DOHH2 (cell line): ENCODE data around the gene BPI.

Experiments
- H3F3A ChIP-seq: fragments of 200-600 bp; sonication (generic), shearing (Covaris generic); 2 replicates; pipeline ENCODE4 v1.6.0; 2016; ENCODE audit warnings: antibody characterized with exemption, mild to moderate bottlenecking; ENCODE audit not compliant: control insufficient read depth, insufficient read depth
- H3K27ac ChIP-seq: fragments of 200-600 bp; sonication (generic); 2 replicates; pipeline ENCODE4 v1.5.1; 2014; ENCODE audit warnings: low read depth, mild to moderate bottlenecking, low read length, moderate library complexity
- H3K27me3 ChIP-seq: fragments of 200-600 bp; sonication (generic); 2 replicates; pipeline ENCODE4 v1.6.1; 2014; ENCODE audit warnings: mild to moderate bottlenecking, low read length, mixed read lengths; ENCODE audit not compliant: control insufficient read depth
- H3K36me3 ChIP-seq: fragments of 200-600 bp; sonication (generic); 2 replicates; pipeline ENCODE4 v1.6.1; 2014; ENCODE audit warnings: mild to moderate bottlenecking, low read length, moderate library complexity, mixed read lengths; ENCODE audit not compliant: control insufficient read depth
- H3K4me1 ChIP-seq: fragments of 200-600 bp; sonication (generic); 2 replicates; pipeline ENCODE4 v1.6.1; 2014; ENCODE audit warnings: mild to moderate bottlenecking, low read length, mixed read lengths; ENCODE audit not compliant: control insufficient read depth
- H3K4me2 ChIP-seq: fragments of 200-600 bp; sonication (generic); 2 replicates; pipeline ENCODE4 v1.6.0; 2014; ENCODE audit warnings: mild to moderate bottlenecking, low read length, moderate library complexity
- H3K4me3 ChIP-seq: fragments of 200-600 bp; sonication (generic); 2 replicates; pipeline ENCODE4 v1.5.1; 2014; ENCODE audit warnings: mild to moderate bottlenecking, low read length, mixed read lengths
- H3K79me2 ChIP-seq: fragments of 200-600 bp; sonication (generic); 2 replicates; pipeline ENCODE4 v1.6.1; 2014; ENCODE audit warnings: mild to moderate bottlenecking, low read length, mixed read lengths; ENCODE audit not compliant: control insufficient read depth
- H3K9me2 ChIP-seq: fragments of 200-600 bp; sonication (generic); replicated peaks from 2 replicates; pipeline ENCODE4 v1.6.1; 2014; ENCODE audit warnings: mild to moderate bottlenecking, low read length, mixed read lengths; ENCODE audit not compliant: control insufficient read depth
- H3K9me3 ChIP-seq: fragments of 200-600 bp; sonication (generic); 2 replicates; pipeline ENCODE4 v1.6.1; 2014; ENCODE audit warnings: antibody characterized with exemption, low read length, mixed read lengths; ENCODE audit not compliant: control insufficient read depth, insufficient read depth
- H4K20me1 ChIP-seq: fragments of 200-600 bp; sonication (generic); 2 replicates; pipeline ENCODE4 v1.6.0; 2014; ENCODE audit warnings: low read depth, mild to moderate bottlenecking, antibody characterized with exemption, low read length, moderate library complexity; ENCODE audit not compliant: control insufficient read depth, insufficient read depth
- CTCF ChIP-seq: fragments of 200-600 bp; sonication (generic); IDR thresholded peaks from one replicate; pipeline ENCODE4 v1.5.1; 2014; ENCODE audit warnings: antibody characterized with exemption, mild to moderate bottlenecking, low read depth, low read length; ENCODE audit not compliant: poor library complexity, severe bottlenecking
- EZH2phosphoT487 ChIP-seq: fragments of 200-600 bp; sonication (generic); IDR thresholded peaks from 2 replicates; pipeline ENCODE4 v1.6.1; 2017; ENCODE audit warnings: borderline replicate concordance, mild to moderate bottlenecking, antibody characterized with exemption, low read length, moderate library complexity, mixed read lengths

Gene BPI

GRCh38 chr20:38383147-38383546, 79.2 kb downstream of the BPI start:
- H3K9me3 ChIP-seq: no peaks in the 10 kb centered on the region
- no peaks in the 10 kb centered on the region for H3K27me3 ChIP-seq
- TF ChIP-seq EZH2phosphoT487 (no peak), CTCF (no peak)
- H3K4me1 ChIP-seq: peaks cover 4% of the 10 kb centered on the region
- no peaks in the 10 kb centered on the region for H3K9me2 ChIP-seq
- H3K36me3 ChIP-seq: no peaks in the 10 kb centered on the region
- H3F3A ChIP-seq: no peaks in the 10 kb centered on the region
- no peak overlapping the region for H3K27ac ChIP-seq
- H3K79me2 ChIP-seq: no peaks in the 10 kb centered on the region
- H3K4me2 ChIP-seq: no peak overlapping the region
- H4K20me1 ChIP-seq: no peaks in the 10 kb centered on the region
- H3K4me3 ChIP-seq: no peak overlapping the region

- Histone ChIP-seq H4K20me1 (no peaks in the 10 kb centered on the region), H3K27ac (no peak overlapping the region), H3K4me2 (no peak overlapping the region), H3F3A (no peaks in the 10 kb centered on the region), H3K9me3 (no peaks in the 10 kb centered on the region), H3K9me2 (no peaks in the 10 kb centered on the region), H3K4me3 (no peak overlapping the region), H3K79me2 (no peaks in the 10 kb centered on the region), H3K4me1 (peaks cover 4% of the 10 kb centered on the region), H3K27me3 (no peaks in the 10 kb centered on the region), H3K36me3 (no peaks in the 10 kb centered on the region)
- TF ChIP-seq EZH2phosphoT487 (no peak), CTCF (no peak)
These were observed 82.0 kb downstream of the BPI start for GRCh38 chr20:38386004-38386403.

GRCh38 chr20:38386851-38387250, 82.9 kb downstream of the BPI start:
- H3K9me2 ChIP-seq: no peaks in the 10 kb centered on the region
- no peaks in the 10 kb centered on the region for H3K27me3 ChIP-seq
- H3K79me2 ChIP-seq: no peaks in the 10 kb centered on the region
- no peaks in the 10 kb centered on the region for H3F3A ChIP-seq
- H3K27ac ChIP-seq: no peak overlapping the region
- no peaks in the 10 kb centered on the region for H3K9me3 ChIP-seq
- H4K20me1 ChIP-seq: no peaks in the 10 kb centered on the region
- TF ChIP-seq CTCF (no peak), EZH2phosphoT487 (no peak)
- no peak overlapping the region for H3K4me2 ChIP-seq
- no peaks in the 10 kb centered on the region for H3K36me3 ChIP-seq
- H3K4me1 ChIP-seq: peaks cover 4% of the 10 kb centered on the region
- no peak overlapping the region for H3K4me3 ChIP-seq
